Measurements from ENCODE around the gene PRRT3. TPM values are rescaled to one million over a fixed set of nuclear protein-coding genes. Genes with fewer than 3 reads are reported as not detected.
A peak's percentile ranks its signal among the peaks of the same experiment; 100 is the strongest.

The PRRT3 gene
- total and polyA plus RNA-seq, 9 of the 15 experiments (the other 6 are each of a cell fraction or from before 2014, with no cell fraction given) = 0.06 to 1.9 (median 1.2) TPM

DNA sequence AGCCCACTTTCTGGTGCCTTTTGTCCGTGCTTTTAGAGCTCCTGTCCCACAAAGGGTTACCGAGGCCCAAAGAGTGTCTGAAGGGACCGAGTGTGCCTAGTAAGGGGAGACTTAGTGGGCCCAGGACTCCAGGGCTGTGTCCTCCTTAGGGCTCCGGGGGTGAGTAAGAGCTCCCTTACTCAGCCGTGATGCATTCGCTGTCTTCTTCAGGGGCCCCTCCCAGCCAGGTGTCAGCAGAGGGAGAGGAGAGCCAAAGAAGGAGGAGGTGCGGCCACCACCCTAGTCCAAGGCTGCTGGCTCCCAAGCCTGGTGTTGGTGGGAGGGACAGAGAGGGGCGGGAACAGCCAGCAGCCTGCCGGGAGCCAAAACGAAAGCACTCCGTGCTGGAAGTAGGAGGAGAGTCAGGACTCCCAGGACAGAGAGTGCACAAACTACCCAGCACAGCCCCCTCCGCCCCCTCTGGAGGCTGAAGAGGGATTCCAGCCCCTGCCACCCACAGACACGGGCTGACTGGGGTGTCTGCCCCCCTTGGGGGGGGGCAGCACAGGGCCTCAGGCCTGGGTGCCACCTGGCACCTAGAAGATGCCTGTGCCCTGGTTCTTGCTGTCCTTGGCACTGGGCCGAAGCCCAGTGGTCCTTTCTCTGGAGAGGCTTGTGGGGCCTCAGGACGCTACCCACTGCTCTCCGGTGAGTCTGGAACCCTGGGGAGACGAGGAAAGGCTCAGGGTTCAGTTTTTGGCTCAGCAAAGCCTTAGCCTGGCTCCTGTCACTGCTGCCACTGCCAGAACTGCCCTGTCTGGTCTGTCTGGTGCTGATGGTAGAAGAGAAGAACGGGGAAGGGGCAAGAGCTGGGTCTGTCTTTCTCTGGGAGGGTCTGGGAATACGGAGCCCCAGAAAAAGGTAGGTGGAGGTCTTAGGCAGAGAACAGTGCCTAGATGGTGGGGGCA is 35.2 kb downstream of the PRRT3 start, which contains the start of gene IL17RC (continued):
- TF ChIP-seq, protein P1, sequence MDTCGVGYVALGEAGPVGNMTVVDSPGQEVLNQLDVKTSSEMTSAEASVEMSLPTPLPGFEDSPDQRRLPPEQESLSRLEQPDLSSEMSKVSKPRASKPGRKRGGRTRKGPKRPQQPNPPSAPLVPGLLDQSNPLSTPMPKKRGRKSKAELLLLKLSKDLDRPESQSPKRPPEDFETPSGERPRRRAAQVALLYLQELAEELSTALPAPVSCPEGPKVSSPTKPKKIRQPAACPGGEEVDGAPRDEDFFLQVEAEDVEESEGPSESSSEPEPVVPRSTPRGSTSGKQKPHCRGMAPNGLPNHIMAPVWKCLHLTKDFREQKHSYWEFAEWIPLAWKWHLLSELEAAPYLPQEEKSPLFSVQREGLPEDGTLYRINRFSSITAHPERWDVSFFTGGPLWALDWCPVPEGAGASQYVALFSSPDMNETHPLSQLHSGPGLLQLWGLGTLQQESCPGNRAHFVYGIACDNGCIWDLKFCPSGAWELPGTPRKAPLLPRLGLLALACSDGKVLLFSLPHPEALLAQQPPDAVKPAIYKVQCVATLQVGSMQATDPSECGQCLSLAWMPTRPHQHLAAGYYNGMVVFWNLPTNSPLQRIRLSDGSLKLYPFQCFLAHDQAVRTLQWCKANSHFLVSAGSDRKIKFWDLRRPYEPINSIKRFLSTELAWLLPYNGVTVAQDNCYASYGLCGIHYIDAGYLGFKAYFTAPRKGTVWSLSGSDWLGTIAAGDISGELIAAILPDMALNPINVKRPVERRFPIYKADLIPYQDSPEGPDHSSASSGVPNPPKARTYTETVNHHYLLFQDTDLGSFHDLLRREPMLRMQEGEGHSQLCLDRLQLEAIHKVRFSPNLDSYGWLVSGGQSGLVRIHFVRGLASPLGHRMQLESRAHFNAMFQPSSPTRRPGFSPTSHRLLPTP (IDR thresholded peaks at IDR 0.05; ENCODE audit: borderline replicate concordance, extremely low read depth, insufficient read length) = no peak
- no peak for TF ChIP-seq FOXA1 (IDR thresholded peaks at IDR 0.05; ENCODE audit: borderline replicate concordance)
- TF ChIP-seq, protein P2, sequence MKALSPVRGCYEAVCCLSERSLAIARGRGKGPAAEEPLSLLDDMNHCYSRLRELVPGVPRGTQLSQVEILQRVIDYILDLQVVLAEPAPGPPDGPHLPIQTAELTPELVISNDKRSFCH (CRISPR knock-in tag; IDR thresholded peaks at IDR 0.05) = no peak
- TF ChIP-seq, protein P2 (tag; IDR thresholded peaks at IDR 0.05) = 0 out of 2 replicates have a peak, but pooled peaks have one; percentile 45
- TF ChIP-seq, protein P3, sequence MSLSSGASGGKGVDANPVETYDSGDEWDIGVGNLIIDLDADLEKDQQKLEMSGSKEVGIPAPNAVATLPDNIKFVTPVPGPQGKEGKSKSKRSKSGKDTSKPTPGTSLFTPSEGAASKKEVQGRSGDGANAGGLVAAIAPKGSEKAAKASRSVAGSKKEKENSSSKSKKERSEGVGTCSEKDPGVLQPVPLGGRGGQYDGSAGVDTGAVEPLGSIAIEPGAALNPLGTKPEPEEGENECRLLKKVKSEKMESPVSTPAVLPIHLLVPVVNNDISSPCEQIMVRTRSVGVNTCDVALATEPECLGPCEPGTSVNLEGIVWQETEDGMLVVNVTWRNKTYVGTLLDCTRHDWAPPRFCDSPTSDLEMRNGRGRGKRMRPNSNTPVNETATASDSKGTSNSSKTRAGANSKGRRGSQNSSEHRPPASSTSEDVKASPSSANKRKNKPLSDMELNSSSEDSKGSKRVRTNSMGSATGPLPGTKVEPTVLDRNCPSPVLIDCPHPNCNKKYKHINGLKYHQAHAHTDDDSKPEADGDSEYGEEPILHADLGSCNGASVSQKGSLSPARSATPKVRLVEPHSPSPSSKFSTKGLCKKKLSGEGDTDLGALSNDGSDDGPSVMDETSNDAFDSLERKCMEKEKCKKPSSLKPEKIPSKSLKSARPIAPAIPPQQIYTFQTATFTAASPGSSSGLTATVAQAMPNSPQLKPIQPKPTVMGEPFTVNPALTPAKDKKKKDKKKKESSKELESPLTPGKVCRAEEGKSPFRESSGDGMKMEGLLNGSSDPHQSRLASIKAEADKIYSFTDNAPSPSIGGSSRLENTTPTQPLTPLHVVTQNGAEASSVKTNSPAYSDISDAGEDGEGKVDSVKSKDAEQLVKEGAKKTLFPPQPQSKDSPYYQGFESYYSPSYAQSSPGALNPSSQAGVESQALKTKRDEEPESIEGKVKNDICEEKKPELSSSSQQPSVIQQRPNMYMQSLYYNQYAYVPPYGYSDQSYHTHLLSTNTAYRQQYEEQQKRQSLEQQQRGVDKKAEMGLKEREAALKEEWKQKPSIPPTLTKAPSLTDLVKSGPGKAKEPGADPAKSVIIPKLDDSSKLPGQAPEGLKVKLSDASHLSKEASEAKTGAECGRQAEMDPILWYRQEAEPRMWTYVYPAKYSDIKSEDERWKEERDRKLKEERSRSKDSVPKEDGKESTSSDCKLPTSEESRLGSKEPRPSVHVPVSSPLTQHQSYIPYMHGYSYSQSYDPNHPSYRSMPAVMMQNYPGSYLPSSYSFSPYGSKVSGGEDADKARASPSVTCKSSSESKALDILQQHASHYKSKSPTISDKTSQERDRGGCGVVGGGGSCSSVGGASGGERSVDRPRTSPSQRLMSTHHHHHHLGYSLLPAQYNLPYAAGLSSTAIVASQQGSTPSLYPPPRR (CRISPR knock-in tag; IDR thresholded peaks at IDR 0.05; ENCODE audit: borderline replicate concordance) = no peak
- no peak for TF ChIP-seq ZFP1 (CRISPR knock-in tag; IDR thresholded peaks at IDR 0.05)
- TF ChIP-seq ZNF583 (CRISPR knock-in tag; IDR thresholded peaks at IDR 0.05) = no peak
- TF ChIP-seq FOXK2 (conservative IDR thresholded peaks at IDR 0.05 in 1 of 2, IDR thresholded peaks at IDR 0.05 in 1 of 2; ENCODE audit: low read depth in 2 of 2) = 0 out of 4 replicates have a peak, but pooled peaks of 1 of the 2 experiments have one; percentile 36
- TF ChIP-seq, protein P4, sequence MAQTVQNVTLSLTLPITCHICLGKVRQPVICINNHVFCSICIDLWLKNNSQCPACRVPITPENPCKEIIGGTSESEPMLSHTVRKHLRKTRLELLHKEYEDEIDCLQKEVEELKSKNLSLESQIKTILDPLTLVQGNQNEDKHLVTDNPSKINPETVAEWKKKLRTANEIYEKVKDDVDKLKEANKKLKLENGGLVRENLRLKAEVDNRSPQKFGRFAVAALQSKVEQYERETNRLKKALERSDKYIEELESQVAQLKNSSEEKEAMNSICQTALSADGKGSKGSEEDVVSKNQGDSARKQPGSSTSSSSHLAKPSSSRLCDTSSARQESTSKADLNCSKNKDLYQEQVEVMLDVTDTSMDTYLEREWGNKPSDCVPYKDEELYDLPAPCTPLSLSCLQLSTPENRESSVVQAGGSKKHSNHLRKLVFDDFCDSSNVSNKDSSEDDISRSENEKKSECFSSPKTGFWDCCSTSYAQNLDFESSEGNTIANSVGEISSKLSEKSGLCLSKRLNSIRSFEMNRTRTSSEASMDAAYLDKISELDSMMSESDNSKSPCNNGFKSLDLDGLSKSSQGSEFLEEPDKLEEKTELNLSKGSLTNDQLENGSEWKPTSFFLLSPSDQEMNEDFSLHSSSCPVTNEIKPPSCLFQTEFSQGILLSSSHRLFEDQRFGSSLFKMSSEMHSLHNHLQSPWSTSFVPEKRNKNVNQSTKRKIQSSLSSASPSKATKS (CRISPR knock-in tag; IDR thresholded peaks at IDR 0.05) = no peak
- no peak for TF ChIP-seq XRCC4 (IDR thresholded peaks at IDR 0.05; ENCODE audit: extremely low read depth, insufficient read depth, insufficient read length)
- TF ChIP-seq, protein P5, sequence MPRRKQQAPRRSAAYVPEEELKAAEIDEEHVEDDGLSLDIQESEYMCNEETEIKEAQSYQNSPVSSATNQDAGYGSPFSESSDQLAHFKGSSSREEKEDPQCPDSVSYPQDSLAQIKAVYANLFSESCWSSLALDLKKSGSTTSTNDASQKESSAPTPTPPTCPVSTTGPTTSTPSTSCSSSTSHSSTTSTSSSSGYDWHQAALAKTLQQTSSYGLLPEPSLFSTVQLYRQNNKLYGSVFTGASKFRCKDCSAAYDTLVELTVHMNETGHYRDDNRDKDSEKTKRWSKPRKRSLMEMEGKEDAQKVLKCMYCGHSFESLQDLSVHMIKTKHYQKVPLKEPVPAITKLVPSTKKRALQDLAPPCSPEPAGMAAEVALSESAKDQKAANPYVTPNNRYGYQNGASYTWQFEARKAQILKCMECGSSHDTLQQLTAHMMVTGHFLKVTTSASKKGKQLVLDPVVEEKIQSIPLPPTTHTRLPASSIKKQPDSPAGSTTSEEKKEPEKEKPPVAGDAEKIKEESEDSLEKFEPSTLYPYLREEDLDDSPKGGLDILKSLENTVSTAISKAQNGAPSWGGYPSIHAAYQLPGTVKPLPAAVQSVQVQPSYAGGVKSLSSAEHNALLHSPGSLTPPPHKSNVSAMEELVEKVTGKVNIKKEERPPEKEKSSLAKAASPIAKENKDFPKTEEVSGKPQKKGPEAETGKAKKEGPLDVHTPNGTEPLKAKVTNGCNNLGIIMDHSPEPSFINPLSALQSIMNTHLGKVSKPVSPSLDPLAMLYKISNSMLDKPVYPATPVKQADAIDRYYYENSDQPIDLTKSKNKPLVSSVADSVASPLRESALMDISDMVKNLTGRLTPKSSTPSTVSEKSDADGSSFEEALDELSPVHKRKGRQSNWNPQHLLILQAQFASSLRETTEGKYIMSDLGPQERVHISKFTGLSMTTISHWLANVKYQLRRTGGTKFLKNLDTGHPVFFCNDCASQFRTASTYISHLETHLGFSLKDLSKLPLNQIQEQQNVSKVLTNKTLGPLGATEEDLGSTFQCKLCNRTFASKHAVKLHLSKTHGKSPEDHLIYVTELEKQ (CRISPR knock-in tag; IDR thresholded peaks at IDR 0.05) = no peak

All from K562 (cell line).